H9 (cell line): ENCODE measurements around the gene GPC6. TPM values are rescaled to one million over a fixed set of nuclear protein-coding genes. Genes with fewer than 3 reads are reported as not detected.

ENCODE experiments used
- DNase-seq: peaks from one replicate; pipeline ENCODE4 v3.0.0-alpha.2; 2017
- H2AFZ ChIP-seq: one replicate; pipeline ENCODE4 v1.6.1; 2013; ENCODE audit warnings: mild to moderate bottlenecking, low read length, control low read depth, moderate library complexity
- H2AK5ac ChIP-seq: 2 replicates; pipeline ENCODE4 v1.6.1; 2013; ENCODE audit warnings: low read length, control low read depth, mixed read lengths; ENCODE audit not compliant: insufficient read length
- H2BK120ac ChIP-seq: one replicate; pipeline ENCODE4 v1.6.1; 2013; ENCODE audit warnings: low read depth, mild to moderate bottlenecking, low read length, control low read depth, inconsistent platforms; ENCODE audit not compliant: poor library complexity, severe bottlenecking
- H2BK12ac ChIP-seq: 2 replicates; pipeline ENCODE4 v1.6.1; 2013; ENCODE audit warnings: low read length, control low read depth, mixed read lengths, low read depth; ENCODE audit not compliant: insufficient read length
- H2BK15ac ChIP-seq: 2 replicates; pipeline ENCODE4 v1.6.1; 2013; ENCODE audit warnings: low read depth, low read length, control low read depth
- H2BK20ac ChIP-seq: one replicate; pipeline ENCODE4 v1.6.1; 2013; ENCODE audit warnings: low read depth, mild to moderate bottlenecking, low read length, control low read depth, inconsistent platforms; ENCODE audit not compliant: poor library complexity, severe bottlenecking
- H2BK5ac ChIP-seq: 2 replicates; pipeline ENCODE4 v1.6.1; 2013; ENCODE audit warnings: low read length, control low read depth, mixed read lengths; ENCODE audit not compliant: insufficient read length
- H3K14ac ChIP-seq: 2 replicates; pipeline ENCODE4 v1.6.1; 2013; ENCODE audit warnings: low read length, control low read depth; ENCODE audit not compliant: insufficient read depth
- H3K18ac ChIP-seq: 2 replicates; pipeline ENCODE4 v1.6.1; 2013; ENCODE audit warnings: low read depth, mild to moderate bottlenecking, mixed read lengths, low read length, control low read depth; ENCODE audit not compliant: insufficient read length
- H3K23ac ChIP-seq: 2 replicates; pipeline ENCODE4 v1.6.1; 2013; ENCODE audit warnings: low read length, control low read depth, mixed read lengths, low read depth; ENCODE audit not compliant: insufficient read length
- H3K23me2 ChIP-seq: 2 replicates; pipeline ENCODE4 v1.6.1; 2013; ENCODE audit warnings: low read depth, mild to moderate bottlenecking, mixed read lengths, low read length, control low read depth; ENCODE audit not compliant: insufficient read length, poor library complexity, severe bottlenecking
- H3K27ac ChIP-seq: 2 replicates; pipeline ENCODE4 v1.5.1; 2013; ENCODE audit warnings: low read length, control low read depth, mixed read lengths, low read depth; ENCODE audit not compliant: insufficient read length
- H3K27me3 ChIP-seq: 2 replicates; pipeline ENCODE4 v1.6.1; 2013; ENCODE audit warnings: low read length, control low read depth, inconsistent platforms; ENCODE audit not compliant: insufficient read depth
- H3K4ac ChIP-seq: 2 replicates; pipeline ENCODE4 v1.6.1; 2013; ENCODE audit warnings: low read depth, mild to moderate bottlenecking, control low read depth, inconsistent platforms, low read length, moderate library complexity
- H3K4me1 ChIP-seq: 2 replicates; pipeline ENCODE4 v1.6.1; 2013; ENCODE audit warnings: low read length, control low read depth, inconsistent platforms; ENCODE audit not compliant: insufficient read depth
- H3K4me2 ChIP-seq: 2 replicates; pipeline ENCODE4 v1.6.1; 2013; ENCODE audit warnings: low read length, control low read depth, mixed read lengths; ENCODE audit not compliant: insufficient read length, insufficient read depth
- H3K56ac ChIP-seq: 2 replicates; pipeline ENCODE4 v1.6.1; 2013; ENCODE audit warnings: low read depth, mild to moderate bottlenecking, mixed read lengths, low read length, control low read depth; ENCODE audit not compliant: insufficient read length
- H3K79me1 ChIP-seq: 2 replicates; pipeline ENCODE4 v1.6.1; 2013; ENCODE audit warnings: low read depth, mild to moderate bottlenecking, moderate library complexity, low read length, control low read depth, inconsistent platforms; ENCODE audit not compliant: insufficient read depth, poor library complexity, severe bottlenecking
- H3K79me2 ChIP-seq: 2 replicates; pipeline ENCODE4 v1.6.1; 2013; ENCODE audit warnings: low read length, control low read depth, inconsistent platforms; ENCODE audit not compliant: insufficient read depth
- H3K9ac ChIP-seq: 2 replicates; pipeline ENCODE4 v1.6.1; 2013; ENCODE audit warnings: low read length, control low read depth, mixed read lengths; ENCODE audit not compliant: insufficient read length; ENCODE audit errors: extremely low read depth
- H3K9me3 ChIP-seq: one replicate; pipeline ENCODE4 v1.6.1; 2013; ENCODE audit warnings: low read depth, low read length, inconsistent platforms; ENCODE audit not compliant: control insufficient read depth
- H3T11ph ChIP-seq: one replicate; pipeline ENCODE4 v1.6.1; 2013; ENCODE audit warnings: mild to moderate bottlenecking, low read length, control low read depth, inconsistent platforms
- H4K20me1 ChIP-seq: one replicate; pipeline ENCODE4 v1.6.1; 2013; ENCODE audit not compliant: control insufficient read depth, insufficient read length, insufficient read depth
- H4K5ac ChIP-seq: 2 replicates; pipeline ENCODE4 v1.6.1; 2013; ENCODE audit warnings: low read depth, mild to moderate bottlenecking, mixed read lengths, low read length, control low read depth; ENCODE audit not compliant: insufficient read length
- H4K8ac ChIP-seq: replicated peaks from 2 replicates; pipeline ENCODE4 v1.6.1; 2013; ENCODE audit warnings: low read length, control low read depth, mixed read lengths, low read depth; ENCODE audit not compliant: insufficient read length
- H4K91ac ChIP-seq: 2 replicates; pipeline ENCODE4 v1.6.1; 2013; ENCODE audit warnings: low read depth, mild to moderate bottlenecking, moderate library complexity, mixed read lengths, low read length, control low read depth; ENCODE audit not compliant: insufficient read length
- H3K27ac Mint-ChIP-seq, 3 experiments: 2 replicates in 2 of 3; 3 replicates in 1 of 3; pipeline ENCODE4 v1.8.0; 2020 to 2021; ENCODE audit warnings: mixed read lengths in 3 of 3, mild to moderate bottlenecking in 1 of 3, moderate library complexity in 1 of 3
- H3K27me3 Mint-ChIP-seq: 2 replicates; pipeline ENCODE4 v1.8.0; 2021; ENCODE audit warnings: low read depth, mild to moderate bottlenecking, moderate library complexity, mixed read lengths
- H3K36me3 Mint-ChIP-seq, 3 experiments: 2 replicates in 2 of 3; 3 replicates in 1 of 3; pipeline ENCODE4 v1.8.0; 2020 to 2021; ENCODE audit warnings: low read depth in 3 of 3, mixed read lengths in 3 of 3; ENCODE audit not compliant: insufficient read depth in 1 of 3
- H3K4me1 Mint-ChIP-seq, 2 experiments: 2 replicates each; pipeline ENCODE4 v1.8.0; 2020; ENCODE audit warnings: mixed read lengths in 2 of 2
- H3K4me3 Mint-ChIP-seq, 2 experiments: 2 replicates in 1 of 2; 3 replicates in 1 of 2; pipeline ENCODE4 v1.8.0; 2020 to 2021; ENCODE audit warnings: mild to moderate bottlenecking in 2 of 2, mixed read lengths in 2 of 2, moderate library complexity in 1 of 2
- H3K9me3 Mint-ChIP-seq, 2 experiments: 2 replicates in 1 of 2; 3 replicates in 1 of 2; pipeline ENCODE4 v1.8.0; 2020; ENCODE audit warnings: mild to moderate bottlenecking in 2 of 2, mixed read lengths in 2 of 2, moderate library complexity in 1 of 2
- WGBS: extraction: QIAGEN DNeasy Blood & Tissue Kit; methylation state at CpG from one replicate; pipeline ENCODE4 v1.1.7; 2013; ENCODE audit warnings: missing lambda C conversion rate, low lambda C conversion rate, mixed read lengths; ENCODE audit not compliant: insufficient read length; ENCODE audit errors: extremely low coverage; 5-methylcytosine and 5-hydroxymethylcytosine counted together
- total RNA-seq: library from RNA; stranded (reverse); gene quantifications from 2 replicates; pipeline ENCODE4 v1.2.1, GENCODE V29; 2021
- TF ChIP-seq, protein P1 (sequence below): fragments of 200-600 bp; sonication (generic); conservative IDR thresholded peaks from 3 replicates; pipeline ENCODE4 v1.8.0; 2021; ENCODE audit warnings: antibody characterized with exemption, mild to moderate bottlenecking

GPC6 gene
- total RNA-seq, 1 experiment from 2014 or later: 15.6 TPM

DNA sequence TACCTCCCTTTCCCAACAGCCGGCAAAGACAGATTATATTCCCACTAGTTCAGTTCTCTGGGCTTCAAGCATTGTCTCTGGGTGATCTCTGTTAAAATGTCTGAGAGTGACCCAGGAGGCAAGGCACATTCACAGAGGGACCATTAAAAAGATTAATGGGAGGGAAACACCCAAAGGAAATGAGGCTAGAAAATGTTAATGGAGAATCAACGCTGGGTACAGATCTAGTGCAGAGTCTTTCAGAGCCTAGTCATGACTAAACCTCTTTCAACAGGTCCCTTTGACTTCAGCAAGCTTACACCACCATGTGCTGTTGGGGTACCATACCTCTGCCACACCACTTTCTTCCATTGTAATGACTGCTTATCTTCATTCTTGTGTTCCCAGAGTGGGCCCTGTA is 894.3 kb downstream of the GPC6 start:
- Histone ChIP-seq H3K56ac (no peak overlapping the region), H2BK15ac (no peak overlapping the region), H2AFZ (no peak overlapping the region), H4K20me1 (no peaks in the 10 kb centered on the region), H3K4me2 (no peak overlapping the region), H3K27me3 (no peaks in the 10 kb centered on the region), H3K79me1 (no peaks in the 10 kb centered on the region), H3K4ac (no peak overlapping the region), H4K5ac (no peak overlapping the region), H3K9ac (no peak overlapping the region), H3K79me2 (no peaks in the 10 kb centered on the region), H3K14ac (no peak overlapping the region), H2AK5ac (no peak overlapping the region), H2BK20ac (no peak overlapping the region), H2BK5ac (no peak overlapping the region), H3K18ac (no peak overlapping the region), H2BK12ac (no peak overlapping the region), H4K8ac (no peak overlapping the region), H3K4me1 (no peaks in the 10 kb centered on the region), H2BK120ac (no peak overlapping the region), H3K9me3 (no peaks in the 10 kb centered on the region), H3T11ph (no peak overlapping the region), H3K27ac (no peak overlapping the region), H3K23ac (no peak overlapping the region), H3K23me2 (no peaks in the 10 kb centered on the region), H4K91ac (no peak overlapping the region)
- Mint-ChIP-seq H3K9me3 (no peaks in the 10 kb centered on the region), H3K27me3 (no peaks in the 10 kb centered on the region), H3K36me3 (no peaks in the 10 kb centered on the region), H3K4me3 (no peak overlapping the region), H3K27ac (no peak overlapping the region; a peak in 1 of 7 replicates), H3K4me1 (peaks cover 8 to 10% of the 10 kb centered on the region in 2 experiments)
- TF ChIP-seq, protein P1, sequence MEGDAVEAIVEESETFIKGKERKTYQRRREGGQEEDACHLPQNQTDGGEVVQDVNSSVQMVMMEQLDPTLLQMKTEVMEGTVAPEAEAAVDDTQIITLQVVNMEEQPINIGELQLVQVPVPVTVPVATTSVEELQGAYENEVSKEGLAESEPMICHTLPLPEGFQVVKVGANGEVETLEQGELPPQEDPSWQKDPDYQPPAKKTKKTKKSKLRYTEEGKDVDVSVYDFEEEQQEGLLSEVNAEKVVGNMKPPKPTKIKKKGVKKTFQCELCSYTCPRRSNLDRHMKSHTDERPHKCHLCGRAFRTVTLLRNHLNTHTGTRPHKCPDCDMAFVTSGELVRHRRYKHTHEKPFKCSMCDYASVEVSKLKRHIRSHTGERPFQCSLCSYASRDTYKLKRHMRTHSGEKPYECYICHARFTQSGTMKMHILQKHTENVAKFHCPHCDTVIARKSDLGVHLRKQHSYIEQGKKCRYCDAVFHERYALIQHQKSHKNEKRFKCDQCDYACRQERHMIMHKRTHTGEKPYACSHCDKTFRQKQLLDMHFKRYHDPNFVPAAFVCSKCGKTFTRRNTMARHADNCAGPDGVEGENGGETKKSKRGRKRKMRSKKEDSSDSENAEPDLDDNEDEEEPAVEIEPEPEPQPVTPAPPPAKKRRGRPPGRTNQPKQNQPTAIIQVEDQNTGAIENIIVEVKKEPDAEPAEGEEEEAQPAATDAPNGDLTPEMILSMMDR: no peak
- no CpG with 5 or more reads among the region's 2 CpGs for WGBS
- DNase-seq: no peak
